ENCODE results near the gene HJURP.

GRCh38 chr2:233839447-233839820, 14.9 kb downstream of the HJURP start:
- TF ChIP-seq CTCF (IDR thresholded peaks at IDR 0.05), result no peak
- TF ChIP-seq POLR2A (IDR thresholded peaks at IDR 0.05), result no peak
